Right renal pelvis (tissue), 4 donors: ENCODE measurements around the gene PRRC2C. TPM values are rescaled to one million over a fixed set of nuclear protein-coding genes. Genes with fewer than 3 reads are reported as not detected.
"Not testable (repeated sequence)": the region's sequence is repeated elsewhere in the genome, so short reads cannot be mapped to it uniquely, and the experiment has no call there.

Experiments used
- DNase-seq, 4 donors: peaks; one replicate each; pipeline ENCODE4 v3.0.0-alpha.2; 2013; ENCODE audit warnings: low read depth in 4 of 4, low spot score in 3 of 4, missing footprints in 1 of 4
- polyA plus RNA-seq, 4 donors: library from polyadenylated mRNA; unstranded; fragments of 120-200 nt; gene quantifications; one replicate each; pipeline ENCODE4 v1.2.1, GENCODE V29; 2013; ENCODE audit not compliant: insufficient read length in 4 of 4

Gene PRRC2C
- polyA plus RNA-seq, 4 donors, result 108 to 141 (median 134) TPM

- DNase-seq, result no peak
Observed at GRCh38 chr1:171495444-171495843, 10.1 kb downstream of the PRRC2C start.

- DNase-seq, result no peak
Observed at GRCh38 chr1:171500304-171500703, 15.0 kb downstream of the PRRC2C start.

DNA sequence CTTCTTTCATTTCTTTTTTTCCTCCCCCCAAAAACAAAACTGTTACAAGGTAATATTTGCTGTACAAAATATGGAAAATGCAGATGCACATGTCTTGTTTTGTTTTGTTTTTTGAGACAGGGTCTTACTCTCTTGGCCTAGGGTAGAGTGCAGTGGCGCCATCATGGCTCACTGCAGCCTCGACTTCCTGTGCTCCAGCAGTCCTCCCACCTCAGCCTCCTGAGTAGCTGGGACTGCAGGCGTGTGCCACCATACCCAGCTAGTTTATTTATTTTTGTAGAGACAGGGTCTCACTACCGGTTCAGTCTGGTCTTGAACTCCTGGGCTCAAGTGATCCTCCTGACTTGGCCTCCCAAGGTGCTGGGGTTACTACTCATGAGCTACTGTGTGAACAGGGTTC, 15.5 kb downstream of the PRRC2C start:
- DNase-seq, result no peak

- DNase-seq, result no peak
Observed at GRCh38 chr1:171501305-171502024, 16.1 kb downstream of the PRRC2C start.

- DNase-seq, result no peak
Observed at GRCh38 chr1:171506525-171507304, 21.4 kb downstream of the PRRC2C start.

DNA sequence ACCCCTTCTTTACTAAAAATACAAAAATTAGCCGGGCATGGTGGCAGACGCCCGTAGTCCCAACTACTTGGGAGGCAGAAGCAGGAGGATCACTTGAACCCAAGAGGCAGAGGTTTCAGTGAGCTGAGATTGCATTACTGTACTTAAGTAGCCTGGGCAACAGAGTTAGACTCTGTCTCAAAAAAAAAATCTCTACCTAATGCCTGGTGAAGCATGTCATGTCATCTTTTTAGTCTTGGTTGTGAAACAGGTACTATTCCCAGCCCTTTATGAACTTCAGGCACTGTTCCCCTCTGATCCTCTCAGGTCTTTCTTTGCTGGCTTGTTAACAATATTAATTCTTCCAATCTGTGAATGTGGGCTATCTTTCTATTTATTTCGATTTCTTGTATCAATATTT, 22.1 kb downstream of the PRRC2C start:
- no peak for DNase-seq

DNA sequence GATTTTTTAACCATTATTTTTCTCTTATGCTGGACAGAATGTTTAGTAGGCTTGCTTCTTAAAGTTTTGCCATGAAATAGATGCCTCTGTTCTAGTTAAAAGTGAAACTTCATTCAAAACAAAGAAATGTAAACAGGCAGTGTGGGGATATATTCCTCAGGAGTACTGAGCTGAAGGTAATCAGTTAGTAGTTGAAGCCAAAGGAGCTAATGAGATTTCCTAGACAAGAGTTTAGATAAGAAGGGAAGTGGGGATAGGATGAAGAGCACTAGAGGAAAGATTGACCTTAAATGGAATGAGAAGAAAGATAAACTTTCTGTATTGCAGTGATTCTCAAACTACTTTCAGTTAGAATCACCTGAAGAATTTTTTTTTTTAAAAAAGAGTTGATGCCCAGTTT, 23.9 kb downstream of the PRRC2C start:
- no peak for DNase-seq

GRCh38 chr1:171513743-171514142, 28.4 kb downstream of the PRRC2C start:
- DNase-seq, result no peak

DNA sequence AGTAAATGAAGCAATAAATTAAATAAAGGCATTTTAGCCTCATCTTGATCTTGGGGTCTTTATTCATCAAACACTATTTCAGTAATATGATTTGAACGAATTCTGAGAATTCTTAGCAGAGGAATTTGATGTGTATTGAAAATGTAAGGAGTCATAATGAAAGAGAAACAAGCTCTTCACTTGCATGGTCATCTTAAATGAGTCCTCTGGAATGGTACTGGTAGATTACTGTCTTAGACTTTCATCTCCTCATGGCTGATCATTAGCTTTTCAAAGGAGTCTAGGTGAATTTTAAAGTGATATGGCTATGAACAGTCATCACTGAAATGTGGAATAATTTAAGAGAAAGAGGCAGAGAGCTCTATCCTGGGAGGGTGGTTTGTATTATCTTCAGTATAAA, 30.0 kb downstream of the PRRC2C start:
- DNase-seq, result no peak

DNA sequence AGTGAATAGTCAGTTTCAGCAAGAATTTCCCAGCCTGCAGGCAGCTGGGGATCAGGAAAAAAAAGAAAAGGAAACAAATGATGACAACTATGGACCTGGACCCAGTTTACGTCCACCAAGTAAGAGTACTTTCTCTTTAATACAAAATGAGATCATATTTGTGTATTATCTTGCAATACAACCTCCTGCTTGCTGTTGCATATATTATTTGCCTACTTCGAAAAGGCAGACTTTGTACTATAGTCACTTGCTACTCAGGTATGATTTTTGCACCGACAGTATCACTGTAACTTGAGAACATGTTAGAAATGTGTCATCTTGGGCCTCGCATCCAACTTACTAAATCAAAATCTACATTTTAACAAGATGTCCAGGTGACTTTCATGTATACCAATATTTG, 30.4 kb downstream of the PRRC2C start:
- no peak for DNase-seq

GRCh38 chr1:171521567-171521966, 36.2 kb downstream of the PRRC2C start:
- DNase-seq, result no peak

- DNase-seq, result no peak
Observed at GRCh38 chr1:171530676-171531075, 45.3 kb downstream of the PRRC2C start.

DNA sequence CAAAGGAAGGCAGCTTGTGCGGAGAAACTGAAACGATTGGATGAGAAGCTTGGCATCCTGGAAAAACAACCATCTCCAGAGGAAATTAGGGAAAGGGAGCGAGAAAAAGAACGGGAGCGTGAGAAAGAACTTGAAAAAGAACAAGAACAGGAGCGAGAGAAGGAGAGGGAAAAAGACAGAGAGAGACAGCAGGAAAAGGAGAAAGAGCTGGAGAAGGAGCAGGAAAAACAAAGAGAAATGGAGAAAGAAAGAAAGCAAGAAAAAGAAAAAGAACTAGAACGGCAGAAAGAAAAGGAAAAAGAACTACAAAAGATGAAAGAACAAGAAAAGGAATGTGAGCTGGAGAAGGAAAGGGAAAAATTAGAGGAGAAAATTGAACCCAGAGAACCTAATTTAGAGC, 47.2 kb downstream of the PRRC2C start:
- no peak for DNase-seq

DNA sequence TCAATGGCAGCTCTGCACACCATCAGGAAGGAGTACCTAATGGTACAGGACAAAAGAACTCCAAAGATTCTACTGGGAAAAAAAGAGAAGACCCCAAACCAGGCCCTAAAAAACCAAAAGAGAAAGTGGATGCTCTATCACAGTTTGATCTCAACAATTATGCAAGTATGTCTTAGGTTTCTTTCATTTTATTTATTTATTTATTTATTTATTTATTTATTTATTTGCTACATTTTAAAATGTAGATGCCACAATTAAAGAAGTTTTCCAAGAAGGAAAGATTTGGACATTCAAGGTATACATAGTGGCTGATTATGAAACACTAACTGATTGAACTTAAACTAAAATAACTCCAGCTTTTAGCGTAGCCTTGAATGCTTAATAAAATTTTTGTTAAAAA, 60.2 kb downstream of the PRRC2C start:
- DNase-seq, result no peak

- no peak for DNase-seq
Observed at GRCh38 chr1:171550050-171550449, 64.7 kb downstream of the PRRC2C start.

DNA sequence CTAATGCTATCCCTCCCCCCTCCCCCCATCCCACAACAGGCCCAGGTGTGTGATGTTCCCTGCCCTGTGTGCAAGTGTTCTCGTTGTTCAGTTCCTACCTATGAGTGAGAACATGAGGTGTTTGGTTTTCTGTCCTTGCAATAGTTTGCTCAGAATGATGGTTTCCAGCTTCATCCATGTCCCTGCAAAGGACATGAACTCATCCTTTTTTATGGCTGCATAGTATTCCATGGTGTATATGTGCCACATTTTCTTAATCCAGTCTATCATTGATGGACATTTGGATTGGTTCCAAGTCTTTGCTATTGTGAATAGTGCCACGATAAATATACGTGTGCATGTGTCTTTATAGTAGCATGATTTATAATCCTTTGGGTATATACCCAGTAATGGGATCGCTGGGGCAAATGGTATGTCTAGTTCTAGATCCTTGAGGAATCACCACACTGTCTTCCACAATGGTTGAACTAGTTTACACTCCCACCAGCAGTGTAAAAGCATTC, 65.3 kb downstream of the PRRC2C start:
- DNase-seq, result not testable (repeated sequence)

- not testable (repeated sequence) for DNase-seq
Observed at GRCh38 chr1:171553960-171554359, 68.6 kb downstream of the PRRC2C start.

- DNase-seq, result no peak
Observed at GRCh38 chr1:171563675-171564074, 78.3 kb downstream of the PRRC2C start.

GRCh38 chr1:171566467-171566866, 81.1 kb downstream of the PRRC2C start:
- DNase-seq, result no peak

GRCh38 chr1:171570295-171570694, 85.0 kb downstream of the PRRC2C start:
- no peak for DNase-seq

DNA sequence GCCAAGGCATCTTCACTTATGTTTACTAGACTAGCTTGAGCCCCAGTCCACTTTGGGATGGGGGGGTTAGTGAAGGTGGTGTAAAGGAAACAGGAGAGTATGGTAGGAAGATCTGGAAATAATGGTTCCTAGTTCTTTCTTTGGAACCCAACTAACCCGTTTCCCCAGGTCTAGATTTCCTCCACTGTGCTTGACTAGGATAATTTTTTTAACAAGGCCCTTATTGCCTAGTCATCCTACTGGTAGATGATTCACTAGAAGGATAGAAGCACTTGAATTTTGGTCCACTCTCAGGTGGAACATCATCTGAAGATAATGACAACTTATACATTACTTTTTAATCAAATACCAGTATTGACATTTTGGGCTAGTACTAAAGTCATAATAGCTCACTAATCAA, 90.8 kb downstream of the PRRC2C start:
- no peak for DNase-seq

GRCh38 chr1:171581226-171581625, 95.9 kb downstream of the PRRC2C start:
- no peak for DNase-seq
